Keratinocyte (primary cell): ENCODE data around the gene PMEPA1. TPM values are rescaled to one million over a fixed set of nuclear protein-coding genes. Genes with fewer than 3 reads are reported as not detected.

Experiments
- DNase-seq: peaks from one replicate; pipeline ENCODE4 v3.0.0-alpha.2; 2011; ENCODE audit warnings: low read depth, missing footprints, low spot score
- FAIRE-seq: peaks from 2 replicates; lab custom pipeline; 2011; peaks lifted over from hg19 to GRCh38; lab: Jason Lieb, UNC
- H2AFZ ChIP-seq: 2 replicates; pipeline ENCODE4 v1.6.0; 2012; ENCODE audit warnings: low read length, control low read depth, inconsistent platforms; ENCODE audit not compliant: control insufficient read depth
- H3K27ac ChIP-seq: 2 replicates; pipeline ENCODE4 v1.5.1; 2011; ENCODE audit warnings: low read length; ENCODE audit not compliant: control insufficient read depth, insufficient read depth
- H3K27me3 ChIP-seq: 3 replicates; pipeline ENCODE4 v1.6.0; 2011; ENCODE audit warnings: low read length; ENCODE audit not compliant: control insufficient read depth, insufficient read depth; ENCODE audit errors: extremely low read depth
- H3K36me3 ChIP-seq, 2 experiments: 2 replicates in 1 of 2; 3 replicates in 1 of 2; pipeline ENCODE4 v1.5.1; 2011; ENCODE audit warnings: low read length in 2 of 2, mild to moderate bottlenecking in 1 of 2; ENCODE audit not compliant: control insufficient read depth in 2 of 2, insufficient read depth in 2 of 2; ENCODE audit errors: extremely low read depth in 1 of 2
- H3K4me1 ChIP-seq: 3 replicates; pipeline ENCODE4 v1.5.1; 2011; ENCODE audit warnings: low read length; ENCODE audit not compliant: control insufficient read depth, insufficient read depth; ENCODE audit errors: extremely low read depth
- H3K4me2 ChIP-seq: 3 replicates; pipeline ENCODE4 v1.6.0; 2011; ENCODE audit warnings: low read depth, low read length; ENCODE audit not compliant: control insufficient read depth, insufficient read depth; ENCODE audit errors: extremely low read depth
- H3K4me3 ChIP-seq, 3 experiments: fragments of 200-600 bp in 1 of 3; sonication (generic) in 1 of 3; 2 replicates in 2 of 3; 3 replicates in 1 of 3; pipeline ENCODE4 v1.5.1; 2011 to 2016; ENCODE audit warnings: low read length in 3 of 3, mild to moderate bottlenecking in 3 of 3, control low read depth in 2 of 3, inconsistent platforms in 1 of 3, low read depth in 1 of 3, mixed read lengths in 1 of 3, mixed run types in 1 of 3, moderate library complexity in 1 of 3; ENCODE audit not compliant: control insufficient read depth in 2 of 3, insufficient read depth in 2 of 3; ENCODE audit errors: extremely low read depth in 1 of 3
- H3K79me2 ChIP-seq: 2 replicates; pipeline ENCODE4 v1.6.0; 2012; ENCODE audit warnings: low read length; ENCODE audit not compliant: control insufficient read depth, insufficient read depth
- H3K9ac ChIP-seq: 3 replicates; pipeline ENCODE4 v1.6.0; 2011; ENCODE audit warnings: low read length; ENCODE audit not compliant: control insufficient read depth, insufficient read depth; ENCODE audit errors: extremely low read depth
- H3K9me1 ChIP-seq: 3 replicates; pipeline ENCODE4 v1.6.0; 2011; ENCODE audit warnings: low read length; ENCODE audit not compliant: control insufficient read depth, insufficient read depth; ENCODE audit errors: extremely low read depth
- H3K9me3 ChIP-seq: 2 replicates; pipeline ENCODE4 v1.5.1; 2012; ENCODE audit warnings: low read depth, low read length; ENCODE audit not compliant: control insufficient read depth
- H4K20me1 ChIP-seq: 3 replicates; pipeline ENCODE4 v1.6.0; 2011; ENCODE audit warnings: low read length; ENCODE audit not compliant: control insufficient read depth, insufficient read depth; ENCODE audit errors: extremely low read depth
- EZH2 ChIP-seq: IDR thresholded peaks from one replicate; pipeline ENCODE4 v1.6.1; 2012; ENCODE audit warnings: inconsistent platforms, mild to moderate bottlenecking, low read length, moderate library complexity
- dilution Hi-C: fragments of 300-500 bp; cut with MboI; formaldehyde crosslinking; loops from one replicate; pipeline ENCODE4 v1.7.0; 2020; ENCODE audit warnings: low sequenced_read_pairs; ENCODE audit not compliant: extremely low pct_ligation_motif_present
- polyA plus RNA-seq, 5 experiments: library from polyadenylated mRNA; depleted of rRNA in 3 of 5; stranded (reverse) in 3 of 5; stranded (forward) in 1 of 5; unstranded in 1 of 5; fragments of >200 nt; gene quantifications; 1 replicate in 1 of 5; 2 replicates in 3 of 5; 3 replicates in 1 of 5; pipeline versions ENCODE4 v1.2.1 to v1.2.3, GENCODE V29; 2011 to 2012; ENCODE audit warnings: missing spikeins in 2 of 5, low read depth in 1 of 5, low replicate concordance in 1 of 5
- TF ChIP-seq, protein P1 (sequence below), 3 experiments: IDR thresholded peaks in 1 of 3; conservative IDR thresholded peaks in 1 of 3; optimal IDR thresholded peaks in 1 of 3; 2 replicates in 2 of 3; 3 replicates in 1 of 3; pipeline versions ENCODE3 to v1.5.1; 2011; ENCODE audit warnings: low read length in 3 of 3, mild to moderate bottlenecking in 3 of 3, moderate library complexity in 2 of 3, control low read depth in 1 of 3, inconsistent platforms in 1 of 3; ENCODE audit not compliant: insufficient read depth in 2 of 3; ENCODE audit errors: extremely low read depth in 1 of 3

PMEPA1 gene
- polyA plus RNA-seq, 1 donor (not counting 4 experiments of a cell fraction or from before 2014, with no cell fraction given) = 29.0 TPM

GRCh38 chr20:57746832-57747404 is 37.1 kb upstream of the PMEPA1 start:
- Histone ChIP-seq H3K4me2 (no peak overlapping the region), H4K20me1 (no peaks in the 10 kb centered on the region), H3K9me3 (no peaks in the 10 kb centered on the region), H3K27me3 (peaks cover 22% of the 10 kb centered on the region), H3K9ac (no peak overlapping the region), H3K27ac (no peak overlapping the region), H3K4me1 (peaks cover 16% of the 10 kb centered on the region), H3K36me3 (no peaks in the 10 kb centered on the region), H2AFZ (no peak overlapping the region), H3K4me3 (no peak overlapping the region), H3K79me2 (no peaks in the 10 kb centered on the region), H3K9me1 (no peaks in the 10 kb centered on the region)
- FAIRE-seq = no peak
- TF ChIP-seq, protein P1, sequence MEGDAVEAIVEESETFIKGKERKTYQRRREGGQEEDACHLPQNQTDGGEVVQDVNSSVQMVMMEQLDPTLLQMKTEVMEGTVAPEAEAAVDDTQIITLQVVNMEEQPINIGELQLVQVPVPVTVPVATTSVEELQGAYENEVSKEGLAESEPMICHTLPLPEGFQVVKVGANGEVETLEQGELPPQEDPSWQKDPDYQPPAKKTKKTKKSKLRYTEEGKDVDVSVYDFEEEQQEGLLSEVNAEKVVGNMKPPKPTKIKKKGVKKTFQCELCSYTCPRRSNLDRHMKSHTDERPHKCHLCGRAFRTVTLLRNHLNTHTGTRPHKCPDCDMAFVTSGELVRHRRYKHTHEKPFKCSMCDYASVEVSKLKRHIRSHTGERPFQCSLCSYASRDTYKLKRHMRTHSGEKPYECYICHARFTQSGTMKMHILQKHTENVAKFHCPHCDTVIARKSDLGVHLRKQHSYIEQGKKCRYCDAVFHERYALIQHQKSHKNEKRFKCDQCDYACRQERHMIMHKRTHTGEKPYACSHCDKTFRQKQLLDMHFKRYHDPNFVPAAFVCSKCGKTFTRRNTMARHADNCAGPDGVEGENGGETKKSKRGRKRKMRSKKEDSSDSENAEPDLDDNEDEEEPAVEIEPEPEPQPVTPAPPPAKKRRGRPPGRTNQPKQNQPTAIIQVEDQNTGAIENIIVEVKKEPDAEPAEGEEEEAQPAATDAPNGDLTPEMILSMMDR (optimal IDR thresholded peaks at IDR 0.05 in 1 of 3, IDR thresholded peaks at IDR 0.05 in 1 of 3, conservative IDR thresholded peaks at IDR 0.05 in 1 of 3; ENCODE audit: extremely low read depth in 1 of 3, insufficient read depth in 2 of 3, low read length in 3 of 3) = no peak
- TF ChIP-seq EZH2 = no peak
- DNase-seq = no peak
- dilution Hi-C loops = no loop called here

- H2AFZ ChIP-seq = no peak overlapping the region
- H3K9me3 ChIP-seq = no peaks in the 10 kb centered on the region
- H3K27me3 ChIP-seq = peaks cover 28% of the 10 kb centered on the region
- H3K4me1 ChIP-seq = peaks cover 16% of the 10 kb centered on the region
- H3K27ac ChIP-seq = no peak overlapping the region
- H3K4me2 ChIP-seq = no peak overlapping the region
- no peaks in the 10 kb centered on the region for H3K79me2 ChIP-seq
- H3K4me3 ChIP-seq = no peak overlapping the region
- FAIRE-seq = no peak
- H3K9ac ChIP-seq = no peak overlapping the region
- dilution Hi-C loops = no loop called here
- TF ChIP-seq EZH2 = no peak
- TF ChIP-seq, protein P1 (optimal IDR thresholded peaks at IDR 0.05 in 1 of 3, IDR thresholded peaks at IDR 0.05 in 1 of 3, conservative IDR thresholded peaks at IDR 0.05 in 1 of 3; ENCODE audit: extremely low read depth in 1 of 3, insufficient read depth in 2 of 3, low read length in 3 of 3) = no peak
- DNase-seq = no peak
- no peaks in the 10 kb centered on the region for H3K36me3 ChIP-seq
- no peaks in the 10 kb centered on the region for H3K9me1 ChIP-seq
- H4K20me1 ChIP-seq = no peaks in the 10 kb centered on the region
Measured at GRCh38 chr20:57746201-57746600, 36.4 kb upstream of the PMEPA1 start.
